ENCODE results near the gene CD22. TPM values are rescaled to one million over a fixed set of nuclear protein-coding genes. Genes with fewer than 3 reads are reported as not detected.
"Not testable (repeated sequence)": the region's sequence is repeated elsewhere in the genome, so short reads cannot be mapped to it uniquely, and the experiment has no call there.

Gene CD22
- total and polyA plus RNA-seq, 2 donors (not counting 3 experiments of a cell fraction or from before 2014, with no cell fraction given): not detected

DNA sequence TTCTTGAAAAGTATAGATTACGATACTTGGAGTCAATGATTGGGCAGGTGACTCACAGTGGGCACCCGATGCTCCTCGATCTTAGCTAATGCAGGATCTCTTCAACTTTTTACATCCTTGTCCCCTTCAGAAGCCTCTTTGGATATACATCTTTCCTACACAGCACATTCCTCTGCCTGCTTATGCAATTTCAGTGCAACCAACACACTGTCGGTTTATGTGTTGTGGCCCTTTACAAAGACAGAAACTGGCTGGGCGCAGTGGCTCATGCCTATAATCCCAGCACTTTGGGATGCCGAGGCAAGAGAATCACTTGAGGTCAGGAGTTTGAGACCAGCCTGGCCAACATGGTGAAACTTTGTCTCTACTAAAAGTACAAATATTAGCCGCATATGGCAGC is 44.5 kb downstream of the CD22 start:
- no peak overlapping the region for H3K4me3 ChIP-seq (replicated peaks in 1 of 3; ENCODE audit: insufficient read depth in 1 of 3, low read depth in 1 of 3, low read length in 3 of 3)
- H3K27ac ChIP-seq (ENCODE audit: insufficient read depth, low read depth, low read length): no peak overlapping the region
- no peaks in the 10 kb centered on the region for H3K4me1 ChIP-seq (ENCODE audit: control insufficient read depth, extremely low read depth, insufficient read depth, low read length)
- DNase-seq (ENCODE audit: low read depth, low spot score) (no peak), FAIRE-seq (no peak)
- H3K4me2 ChIP-seq (ENCODE audit: insufficient read depth, low read length): no peak overlapping the region
- ChIA-PET CTCF (no interaction called here), POLR2A (no interaction called here)
- no peak overlapping the region for H3K9ac ChIP-seq (replicated peaks; ENCODE audit: extremely low read depth, insufficient read depth, low read length)
- H2AFZ ChIP-seq (ENCODE audit: low read depth, low read length): no peak overlapping the region
- H3K79me2 ChIP-seq (ENCODE audit: control insufficient read depth, insufficient read depth, low read length): no peaks in the 10 kb centered on the region
- dilution Hi-C loops (cut with MboI; ENCODE audit: extremely low pct_ligation_motif_present, low sequenced_read_pairs): no loop called here
- no peak for TF ChIP-seq JUN (IDR thresholded peaks at IDR 0.05; ENCODE audit: borderline replicate concordance, insufficient read depth, insufficient read length, low read depth)
- no peak for TF ChIP-seq CTCF (IDR thresholded peaks at IDR 0.05; ENCODE audit: extremely low read depth in 1 of 2, insufficient read depth in 1 of 2, low read depth in 1 of 2, low read length in 2 of 2)
- TF ChIP-seq MYC (IDR thresholded peaks at IDR 0.05; ENCODE audit: low read depth, low read length): no peak
- TF ChIP-seq FOS (IDR thresholded peaks at IDR 0.05; ENCODE audit: borderline replicate concordance, insufficient read depth, low read length): no peak
- TF ChIP-seq EZH2 (IDR thresholded peaks at IDR 0.05; ENCODE audit: borderline replicate concordance, low read depth, low read length, severe bottlenecking): no peak
- TF ChIP-seq GATA2 (IDR thresholded peaks at IDR 0.05; ENCODE audit: insufficient read depth, insufficient read length, low read depth, low read length): no peak
- intact Hi-C loops (cut with micrococcal nuclease): no loop called here
- no peaks in the 10 kb centered on the region for H3K36me3 ChIP-seq (ENCODE audit: control insufficient read depth in 2 of 2, extremely low read depth in 1 of 2, insufficient read depth in 2 of 2, low read length in 2 of 2)
- H3K9me3 ChIP-seq (replicated peaks; ENCODE audit: control insufficient read depth, insufficient read depth, low read length): no peaks in the 10 kb centered on the region
- H4K20me1 ChIP-seq (replicated peaks; ENCODE audit: control insufficient read depth, extremely low read depth, insufficient read depth, low read length): no peaks in the 10 kb centered on the region
- BruUV-seq (replicated peaks): no TSS peak
- no peaks in the 10 kb centered on the region for H3K9me1 ChIP-seq (replicated peaks; ENCODE audit: control insufficient read depth, extremely low read depth, insufficient read depth, low read length)
- peaks cover 0 to 3% of the 10 kb centered on the region in 2 experiments for H3K27me3 ChIP-seq (ENCODE audit: control insufficient read depth in 2 of 2, insufficient read depth in 2 of 2, low read length in 2 of 2)

GRCh38 chr19:35374031-35374430 is 45.0 kb downstream of the CD22 start:
- CTCF ChIA-PET; H3K4me1 ChIP-seq (ENCODE audit: control insufficient read depth, extremely low read depth, insufficient read depth, low read length); H3K4me2 ChIP-seq (ENCODE audit: insufficient read depth, low read length); H3K36me3 ChIP-seq (ENCODE audit: control insufficient read depth in 2 of 2, extremely low read depth in 1 of 2, insufficient read depth in 2 of 2, low read length in 2 of 2); dilution Hi-C loops (cut with MboI; ENCODE audit: extremely low pct_ligation_motif_present, low sequenced_read_pairs); H3K79me2 ChIP-seq (ENCODE audit: control insufficient read depth, insufficient read depth, low read length); intact Hi-C loops (cut with micrococcal nuclease); H3K27ac ChIP-seq (ENCODE audit: insufficient read depth, low read depth, low read length); H4K20me1 ChIP-seq (replicated peaks; ENCODE audit: control insufficient read depth, extremely low read depth, insufficient read depth, low read length); H3K9me1 ChIP-seq (replicated peaks; ENCODE audit: control insufficient read depth, extremely low read depth, insufficient read depth, low read length); H3K4me3 ChIP-seq (replicated peaks in 1 of 3; ENCODE audit: insufficient read depth in 1 of 3, low read depth in 1 of 3, low read length in 3 of 3); H3K9ac ChIP-seq (replicated peaks; ENCODE audit: extremely low read depth, insufficient read depth, low read length); FAIRE-seq; BruUV-seq (replicated peaks); H3K27me3 ChIP-seq (ENCODE audit: control insufficient read depth in 2 of 2, insufficient read depth in 2 of 2, low read length in 2 of 2); DNase-seq (ENCODE audit: low read depth, low spot score); POLR2A ChIA-PET; H2AFZ ChIP-seq (ENCODE audit: low read depth, low read length); H3K9me3 ChIP-seq (replicated peaks; ENCODE audit: control insufficient read depth, insufficient read depth, low read length): not testable (repeated sequence)
